ENCODE data around the gene ILK.

ILK gene

DNA sequence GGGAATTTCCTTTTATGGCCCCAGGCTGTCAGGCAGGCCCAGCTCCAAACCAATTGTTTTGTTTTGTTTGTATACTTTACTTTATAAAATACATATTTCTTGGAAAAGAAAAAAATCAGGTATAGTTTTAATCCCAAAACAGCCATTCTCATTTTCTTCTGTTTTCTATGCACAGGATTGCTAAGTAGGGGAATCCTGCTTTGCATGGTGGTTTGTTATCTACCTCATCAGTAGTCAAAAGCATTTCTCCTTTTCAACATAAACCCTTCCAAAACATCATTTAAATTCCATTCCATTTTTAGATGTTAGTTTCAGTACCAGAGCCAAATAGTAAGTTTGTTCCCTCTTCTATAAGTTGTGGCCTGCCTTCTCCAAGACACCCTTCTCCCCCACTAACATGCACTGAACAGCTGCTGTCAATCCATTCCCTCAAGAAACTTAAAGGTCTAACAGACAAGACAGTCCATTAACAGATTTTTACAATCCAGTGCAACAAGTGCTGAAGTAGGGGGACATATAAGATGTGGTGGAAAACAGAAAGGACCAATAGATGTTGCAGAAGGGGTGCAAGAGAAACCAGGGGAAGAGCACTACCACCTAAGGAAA, 3.7 kb downstream of the ILK start:
- FAIRE-seq: no peak

DNA sequence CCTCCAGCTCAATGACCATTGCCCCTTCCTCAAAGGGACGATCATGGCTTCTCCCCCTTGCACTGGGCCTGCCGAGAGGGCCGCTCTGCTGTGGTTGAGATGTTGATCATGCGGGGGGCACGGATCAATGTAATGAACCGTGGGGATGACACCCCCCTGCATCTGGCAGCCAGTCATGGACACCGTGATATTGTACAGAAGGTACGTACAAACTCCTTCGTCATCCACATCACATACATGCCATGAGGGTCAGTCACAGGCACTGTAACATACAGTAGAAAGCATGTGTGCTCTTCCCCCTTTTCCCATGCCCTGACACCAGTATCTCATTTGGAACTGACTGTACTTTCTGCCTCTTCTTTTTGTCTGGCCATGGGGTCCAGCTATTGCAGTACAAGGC, 4.4 kb downstream of the ILK start:
- no peak for FAIRE-seq

GRCh38 chr11:6608726-6609501, 5.3 kb downstream of the ILK start:
- FAIRE-seq: no peak

- FAIRE-seq: no peak
Observed at GRCh38 chr11:6609502-6610015, 6.0 kb downstream of the ILK start.

DNA sequence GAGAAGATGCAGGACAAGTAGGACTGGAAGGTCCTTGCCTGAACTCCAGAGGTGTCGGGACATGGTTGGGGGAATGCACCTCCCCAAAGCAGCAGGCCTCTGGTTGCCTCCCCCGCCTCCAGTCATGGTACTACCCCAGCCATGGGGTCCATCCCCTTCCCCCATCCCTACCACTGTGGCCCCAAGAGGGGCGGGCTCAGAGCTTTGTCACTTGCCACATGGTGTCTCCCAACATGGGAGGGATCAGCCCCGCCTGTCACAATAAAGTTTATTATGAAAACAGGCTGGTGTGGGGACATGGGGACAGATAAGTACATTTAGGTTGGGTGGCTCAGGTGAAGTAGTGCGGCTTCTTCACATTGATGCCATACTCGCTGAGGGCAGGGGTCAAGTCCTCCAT, 7.0 kb downstream of the ILK start:
- FAIRE-seq: no peak

- no peak for FAIRE-seq
Observed at GRCh38 chr11:6611092-6611962, 7.8 kb downstream of the ILK start.

DNA sequence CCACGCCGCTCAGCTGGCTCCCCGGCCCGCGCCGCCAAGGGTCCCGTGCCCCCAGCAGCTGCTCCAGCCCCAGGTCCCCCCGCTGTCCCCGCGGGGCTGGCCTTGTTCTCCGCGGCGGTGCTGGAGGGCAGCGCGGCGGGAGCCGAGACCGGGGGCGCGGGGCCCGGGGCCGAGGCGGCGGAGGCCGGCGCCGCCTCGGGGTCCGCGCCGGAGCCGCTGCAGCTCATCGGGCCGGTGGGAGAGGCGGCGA, 8.3 kb downstream of the ILK start:
- no peak for FAIRE-seq

DNA sequence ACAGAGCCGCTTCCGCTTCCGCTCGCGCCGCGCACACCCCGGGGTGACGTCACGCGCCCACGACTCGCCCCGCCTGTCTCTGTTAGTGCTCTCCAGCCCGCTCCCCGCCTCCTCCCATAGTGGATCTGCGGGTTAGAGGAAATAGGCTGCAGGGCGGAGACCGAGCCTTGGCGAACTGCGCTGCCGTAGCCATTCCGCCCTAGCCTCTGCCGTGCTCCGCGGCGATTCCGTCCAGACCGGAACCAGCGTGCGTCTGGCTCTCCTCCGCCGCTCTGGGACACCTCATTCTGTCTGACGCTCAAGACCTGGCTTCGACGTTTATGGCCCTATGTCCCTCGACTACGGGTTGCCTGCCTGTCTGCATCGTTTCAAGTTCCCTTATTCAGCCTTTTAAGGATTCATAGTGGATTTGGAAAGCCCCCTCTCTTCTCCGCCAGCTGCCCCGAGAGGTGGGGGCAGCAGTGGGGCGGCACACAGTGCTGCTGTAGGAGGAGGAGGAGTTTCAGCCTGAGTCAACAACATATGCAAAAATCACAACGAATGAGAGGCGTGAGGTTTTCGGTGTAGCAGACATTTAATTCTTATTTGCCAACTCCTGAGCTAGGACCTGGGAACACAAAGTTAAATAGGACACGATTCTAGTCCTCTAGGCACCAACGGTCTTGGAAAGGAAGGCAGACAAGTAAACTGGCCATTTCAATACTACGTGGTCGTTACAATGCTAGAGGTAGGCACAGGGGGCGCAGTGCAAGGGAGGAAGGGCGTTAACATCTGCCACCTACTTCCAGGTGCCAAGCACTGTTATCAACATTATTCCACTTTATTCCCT, 8.9 kb downstream of the ILK start, which contains the start of gene TAF10:
Gene TAF10 (minus strand): TSS at position 4 of the 829 bp plus-strand sequence. CDS start 27 bp downstream, outside the sequence.
- no peak for FAIRE-seq

DNA sequence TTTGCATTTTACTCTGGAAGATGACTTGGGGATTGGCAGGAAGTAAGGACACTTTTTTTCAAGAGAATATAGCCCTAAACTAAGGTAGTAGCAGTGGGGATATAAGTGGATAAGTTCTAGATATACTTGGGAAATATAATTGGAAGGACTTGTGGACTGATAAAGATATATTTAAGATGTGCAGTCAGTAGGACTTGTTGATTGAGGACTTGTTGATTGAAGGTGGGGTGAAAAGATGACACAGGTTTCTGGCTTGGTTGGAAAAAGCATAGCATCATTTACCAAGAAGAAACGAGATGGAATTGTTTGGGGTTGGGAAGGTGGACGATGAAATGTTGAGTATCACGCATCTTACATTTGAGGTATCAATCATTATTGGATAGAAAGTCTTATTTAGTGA, 9.9 kb downstream of the ILK start:
- FAIRE-seq: no peak

DNA sequence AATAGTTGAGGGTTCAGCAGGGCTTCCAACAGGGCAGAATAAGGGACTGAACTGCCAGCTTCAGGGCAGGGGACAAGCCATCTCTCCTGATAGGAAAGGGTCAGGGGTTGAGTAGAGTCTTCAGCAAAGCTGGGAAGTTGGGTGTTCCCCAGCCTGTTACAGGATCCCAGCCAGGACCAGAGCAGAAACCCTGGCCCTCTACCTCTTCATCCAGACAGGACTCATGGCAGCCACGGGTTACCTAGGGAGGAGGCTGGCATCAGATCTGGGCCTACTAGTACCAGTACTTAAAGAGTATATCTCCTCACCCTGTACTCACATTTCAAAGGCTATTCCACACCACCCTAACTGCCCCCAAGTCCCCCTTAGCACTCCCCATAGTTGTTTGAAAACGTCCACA, 10.9 kb downstream of the ILK start:
- FAIRE-seq: no peak

DNA sequence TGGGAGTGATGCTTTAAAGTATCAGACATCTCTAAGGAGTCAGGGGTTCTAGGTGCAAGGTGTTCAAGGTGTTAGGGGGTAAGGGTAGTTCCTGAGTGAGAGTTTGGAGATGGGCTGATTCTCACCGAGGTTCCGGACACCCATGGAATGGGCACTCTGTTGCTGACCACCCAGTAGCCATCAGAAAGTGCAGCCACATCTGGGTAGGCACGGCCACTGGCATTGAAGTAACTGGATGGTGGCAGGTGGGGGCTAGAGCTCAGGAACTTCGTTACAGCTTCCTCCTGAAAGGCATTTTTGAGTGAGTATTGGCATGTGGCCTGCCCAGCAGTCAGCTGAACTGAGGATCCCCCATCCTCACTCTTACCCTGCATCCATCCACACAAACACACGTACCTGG, 11.5 kb downstream of the ILK start:
- no peak for FAIRE-seq

DNA sequence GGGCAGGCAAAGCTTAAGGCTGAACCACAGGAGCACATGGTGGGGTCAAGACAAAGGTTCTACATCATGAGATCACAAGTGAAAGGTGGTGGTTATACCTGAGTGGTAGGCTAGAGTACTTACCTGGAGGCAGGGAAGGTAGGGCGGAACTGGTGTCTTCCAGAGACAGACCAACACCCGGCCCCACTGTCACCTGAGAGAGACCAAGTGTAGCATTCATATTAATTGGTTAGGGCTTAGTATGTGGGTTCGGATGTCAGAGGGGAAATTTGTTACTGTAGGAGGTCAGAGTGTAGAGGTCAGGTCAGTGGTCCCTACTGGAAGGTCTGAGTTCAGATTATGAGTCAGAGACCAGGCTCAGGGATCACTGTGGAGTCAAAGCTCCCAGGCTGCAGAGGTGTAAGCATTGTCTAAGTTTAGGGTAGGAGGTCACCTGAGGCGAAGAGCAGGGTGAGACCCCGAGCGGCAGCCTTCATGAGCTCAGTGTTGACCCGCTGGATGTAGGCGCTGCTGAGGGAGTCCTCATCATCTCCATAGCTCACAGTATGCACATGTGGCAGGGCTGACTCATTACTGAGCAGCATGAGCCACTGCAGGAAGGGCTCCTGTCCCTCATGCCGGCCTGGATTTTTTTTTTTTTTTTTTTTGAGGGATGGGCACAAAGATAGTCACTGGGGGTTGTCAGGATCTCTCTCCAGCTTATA, 12.5 kb downstream of the ILK start:
- FAIRE-seq: no peak

DNA sequence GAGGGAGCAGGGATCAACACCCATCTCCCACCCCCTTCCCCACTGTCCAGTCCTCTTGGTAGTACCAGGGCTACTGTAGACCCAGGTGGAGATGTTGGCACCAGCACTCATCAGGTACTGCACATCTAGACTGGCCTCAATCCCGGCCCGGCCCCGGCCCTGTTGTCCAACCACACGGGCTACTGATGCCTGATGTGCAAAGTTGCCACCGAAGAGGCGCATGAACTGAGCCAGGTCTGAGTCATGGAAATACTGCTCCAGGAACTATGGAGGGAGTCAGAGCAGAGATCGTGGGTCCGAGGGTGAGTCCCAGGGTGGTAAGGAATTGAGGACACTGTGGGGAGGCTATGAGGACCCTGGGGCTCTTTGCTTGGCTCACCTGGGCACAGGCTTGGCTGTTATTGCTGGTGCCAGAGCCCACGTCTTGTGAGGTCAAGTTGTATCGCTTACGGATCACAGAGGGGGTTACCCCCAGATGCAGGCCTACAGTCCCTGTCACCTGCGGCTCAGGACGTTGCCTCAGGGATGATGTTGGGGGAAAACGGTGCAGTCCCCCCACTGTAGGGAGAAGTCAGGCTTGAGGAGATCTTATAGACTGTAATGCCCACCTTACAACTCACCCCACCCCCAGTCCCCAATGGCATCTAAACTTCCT, 13.1 kb downstream of the ILK start:
- FAIRE-seq: no peak

GRCh38 chr11:6617315-6617781, 13.8 kb downstream of the ILK start:
- FAIRE-seq: no peak

DNA sequence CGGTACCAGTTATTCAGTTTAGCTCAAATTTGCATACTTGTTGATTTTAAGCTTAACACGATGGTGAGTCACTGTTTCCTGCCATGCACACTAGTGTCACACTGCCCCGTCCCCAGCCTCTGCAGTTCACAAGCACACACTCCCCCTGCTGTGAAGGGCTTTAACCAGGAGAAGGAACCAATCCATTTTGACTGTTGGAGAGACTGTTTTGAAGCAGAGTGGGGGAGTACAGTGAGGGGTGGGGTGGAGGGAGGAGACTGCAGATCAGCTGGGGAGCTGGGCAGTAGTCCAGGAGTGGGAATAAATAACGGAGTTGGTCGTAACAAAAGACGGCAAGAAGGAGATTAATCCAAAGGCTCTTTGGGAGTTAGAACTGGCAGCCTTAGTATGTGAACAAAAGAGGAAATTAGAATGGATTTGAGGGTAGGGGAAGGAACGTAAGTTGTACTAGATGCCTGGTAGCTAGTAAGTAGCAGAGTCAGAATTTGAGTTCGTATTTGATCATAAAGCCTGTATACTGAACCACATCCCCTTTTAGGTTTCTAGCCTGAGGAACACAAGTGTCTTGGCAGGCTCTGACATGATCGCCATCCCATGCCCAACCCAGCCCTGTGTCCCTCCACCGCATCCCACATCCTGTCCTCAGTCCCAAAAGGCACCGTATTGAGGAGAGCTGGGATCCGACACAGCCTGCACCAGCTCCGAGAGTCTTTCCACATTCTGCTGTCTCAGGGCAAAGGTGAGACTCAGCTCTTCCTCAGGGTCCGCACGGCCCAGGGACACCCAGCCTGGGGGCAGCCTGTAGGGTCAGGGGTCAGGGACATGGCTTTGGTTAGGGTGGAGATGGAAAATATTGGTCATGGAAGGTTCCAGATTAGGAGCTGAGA, 14.8 kb downstream of the ILK start:
- no peak for FAIRE-seq

DNA sequence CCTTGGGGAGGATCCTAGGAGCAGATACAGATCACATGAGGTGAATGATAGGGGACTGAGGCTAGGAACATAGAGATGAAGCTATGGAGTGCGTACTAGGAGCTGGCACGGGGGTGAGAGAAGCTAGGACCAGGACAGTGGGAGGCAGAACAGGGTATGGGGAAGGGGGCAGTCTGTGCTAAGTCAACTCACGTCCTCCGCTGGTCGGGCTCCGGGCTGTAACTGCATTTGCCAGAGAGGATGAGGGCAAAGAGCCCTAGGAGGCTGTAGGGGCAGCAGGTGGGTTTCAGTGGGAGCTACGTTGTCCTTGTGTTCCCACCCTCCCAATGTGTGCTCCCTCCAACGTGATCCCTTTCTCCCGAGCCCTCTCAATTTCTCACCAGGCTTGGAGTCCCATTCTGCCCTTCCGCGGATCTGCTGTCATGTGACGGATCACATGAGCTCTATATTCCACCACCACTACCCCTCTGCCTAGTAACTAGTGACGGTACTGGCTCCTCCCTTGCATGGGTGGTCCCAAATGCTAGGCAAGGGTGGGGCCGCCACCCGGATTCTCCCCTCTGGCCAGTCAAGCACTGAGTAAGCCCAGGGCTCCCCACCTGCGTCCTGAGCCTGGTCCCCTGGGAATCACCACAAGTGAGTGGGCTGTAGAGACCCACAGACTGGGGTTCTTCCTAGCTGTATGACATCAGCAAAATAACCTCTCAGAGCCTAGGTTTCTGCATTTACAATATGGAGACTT, 15.6 kb downstream of the ILK start, which contains the start of gene TPP1:
Gene TPP1 (minus strand): TSS at position 419 of the 742 bp plus-strand sequence. CDS start 22 bp downstream, at position 397.
- peak; percentile 88 for FAIRE-seq

DNA sequence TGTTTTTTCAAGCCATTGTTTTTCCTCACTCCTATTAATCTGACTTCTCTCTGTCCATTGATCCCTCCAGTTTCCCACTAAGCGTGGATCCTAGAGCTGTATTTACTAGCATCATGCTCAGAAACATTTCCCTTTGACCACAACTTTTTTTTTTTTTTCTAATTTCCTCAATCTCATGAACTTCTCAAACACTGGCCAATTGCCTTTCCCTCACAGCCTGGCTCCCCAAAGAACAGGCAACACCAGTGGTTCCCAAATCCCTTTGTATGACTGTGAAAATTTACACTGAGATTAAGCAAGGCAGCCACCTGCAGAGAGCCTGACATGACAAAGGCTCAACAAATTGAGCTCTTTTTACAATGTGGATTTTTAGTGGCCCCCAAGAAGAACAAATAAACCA, 17.1 kb downstream of the ILK start:
- no peak for FAIRE-seq

DNA sequence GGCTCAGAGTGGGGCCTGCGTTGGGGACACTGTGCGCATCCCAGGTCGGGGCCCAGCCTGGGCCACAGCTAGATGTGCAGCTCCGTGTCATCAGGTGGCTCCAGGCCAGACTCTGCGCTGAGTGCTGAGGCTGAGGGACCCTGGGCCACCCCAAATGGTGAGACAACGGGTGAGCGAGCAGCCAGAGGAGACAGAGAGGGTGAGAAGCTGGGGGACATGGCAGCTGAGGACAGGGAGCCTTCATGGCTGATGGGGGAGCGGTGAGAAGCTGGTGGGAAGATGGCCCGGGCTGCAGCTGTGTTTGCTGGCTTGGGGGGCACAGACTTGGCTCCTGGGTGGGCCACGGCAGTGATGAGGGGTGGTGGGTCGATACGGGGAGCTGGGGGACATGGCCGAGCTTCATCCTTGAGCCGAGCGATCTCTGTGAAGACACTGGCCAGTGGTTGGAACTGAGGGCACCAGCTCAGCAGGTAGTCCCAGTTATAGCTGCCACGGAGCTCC, 18.2 kb downstream of the ILK start:
- no peak for FAIRE-seq
